K562 (cell line): ENCODE measurements around the gene REG3G. TPM values are rescaled to one million over a fixed set of nuclear protein-coding genes. Genes with fewer than 3 reads are reported as not detected.

Experiments
- ATAC-seq: fragments of 200-7000 bp; cut with Tn5 transposase; 3 replicates; pipeline ENCODE4 v1.9.1; 2020; ENCODE audit warnings: moderate library complexity
- BruUV-seq: library from RNA; stranded (reverse); fragments of 400-500 nt; replicated peaks from 2 replicates; lab custom pipeline; 2021; lab: Mats Ljungman, UMichigan
- CTCF ChIA-PET: fragments of 300-600 bp; formaldehyde crosslinking; extraction: SDS; loops from one replicate; lab custom pipeline; 2021; ENCODE audit warnings: low intra/inter-chr PET ratio; lab: Yijun Ruan, JAX
- POLR2A ChIA-PET: fragments of 300-600, 350-650 bp; sonication (Branson Sonifier 250); formaldehyde crosslinking; extraction: SDS; loops from one replicate; lab custom pipeline; 2021; ENCODE audit warnings: antibody characterized with exemption, inconsistent platforms; lab: Yijun Ruan, JAX
- DNase-seq, 4 experiments: peaks; one replicate each; pipeline versions ENCODE4 v3.0.0 to v3.0.0-alpha.2; 2011 to 2018; ENCODE audit warnings: low spot score in 3 of 4, mixed read lengths in 3 of 4; ENCODE audit errors: extremely low read depth in 1 of 4
- FAIRE-seq: peaks from 2 replicates; lab custom pipeline; 2011; peaks lifted over from hg19 to GRCh38; lab: Jason Lieb, UNC
- H2AFZ ChIP-seq: 2 replicates; pipeline ENCODE4 v1.6.0; 2011; ENCODE audit warnings: low read depth, low read length, control low read depth, inconsistent platforms
- H3K27ac ChIP-seq: fragments of 200-600 bp; 3 replicates; pipeline ENCODE4 v1.8.0; 2011; ENCODE audit warnings: low read depth, mild to moderate bottlenecking, control low read depth, inconsistent platforms, low read length, moderate library complexity, mixed read lengths; ENCODE audit errors: extremely low read depth
- H3K27me3 ChIP-seq, 2 experiments: fragments of 300-600 bp in 1 of 2; 2 replicates in 1 of 2; 3 replicates in 1 of 2; pipeline versions ENCODE4 v1.6.0 to v1.8.0; 2011; ENCODE audit warnings: inconsistent platforms in 2 of 2, low read length in 2 of 2, mild to moderate bottlenecking in 1 of 2, mixed read lengths in 1 of 2, moderate library complexity in 1 of 2; ENCODE audit not compliant: control insufficient read depth in 2 of 2, insufficient read depth in 2 of 2
- H3K36me3 ChIP-seq: fragments of 300-600 bp; 3 replicates; pipeline ENCODE4 v1.8.0; 2011; ENCODE audit warnings: mild to moderate bottlenecking, low read length, inconsistent platforms; ENCODE audit not compliant: control insufficient read depth, insufficient read depth
- H3K4me1 ChIP-seq, 2 experiments: fragments of 200-600 bp in 1 of 2; replicated peaks in 1 of 2; 2 replicates in 1 of 2; 3 replicates in 1 of 2; pipeline versions ENCODE4 v1.5.1 to v1.8.0; 2011; ENCODE audit warnings: inconsistent platforms in 2 of 2, low read length in 2 of 2, mild to moderate bottlenecking in 1 of 2, mixed read lengths in 1 of 2, moderate library complexity in 1 of 2; ENCODE audit not compliant: control insufficient read depth in 2 of 2, insufficient read depth in 2 of 2
- H3K4me2 ChIP-seq: 2 replicates; pipeline ENCODE4 v1.6.1; 2011; ENCODE audit warnings: low read length, control low read depth, inconsistent platforms, mixed read lengths; ENCODE audit not compliant: insufficient read depth
- H3K4me3 ChIP-seq: fragments of 200-600 bp; sonication (generic), shearing (Covaris generic); 2 replicates; pipeline ENCODE4 v1.5.1; 2016; ENCODE audit warnings: control low read depth, inconsistent platforms
- H3K79me2 ChIP-seq: fragments of 200-600 bp; 3 replicates; pipeline ENCODE4 v1.8.0; 2011; ENCODE audit warnings: low read length, inconsistent platforms; ENCODE audit not compliant: control insufficient read depth, insufficient read depth
- H3K9ac ChIP-seq, 2 experiments: 2 replicates each; pipeline versions ENCODE4 v1.6.0 to v1.6.1; 2011; ENCODE audit warnings: low read depth in 2 of 2, low read length in 2 of 2, control low read depth in 1 of 2, inconsistent platforms in 1 of 2, mild to moderate bottlenecking in 1 of 2, mixed read lengths in 1 of 2; ENCODE audit not compliant: insufficient read depth in 1 of 2
- H3K9me1 ChIP-seq: one replicate; pipeline ENCODE4 v1.6.0; 2011; ENCODE audit warnings: inconsistent platforms, mild to moderate bottlenecking, low read length, moderate library complexity; ENCODE audit not compliant: control insufficient read depth, insufficient read depth
- H3K9me3 ChIP-seq: replicated peaks from 2 replicates; pipeline ENCODE4 v1.5.1; 2011; ENCODE audit warnings: low read depth, low read length, inconsistent platforms; ENCODE audit not compliant: control insufficient read depth, insufficient read depth
- H4K20me1 ChIP-seq: replicated peaks from 2 replicates; pipeline ENCODE4 v1.6.1; 2011; ENCODE audit warnings: low read length, inconsistent platforms, mixed read lengths; ENCODE audit not compliant: control insufficient read depth, insufficient read depth
- CBFA2T2 ChIP-seq: fragments of 450-650 bp; conservative IDR thresholded peaks from 2 replicates; pipeline ENCODE4 v1.6.1; 2017; ENCODE audit warnings: mild to moderate bottlenecking
- DDX20 ChIP-seq: fragments of 450-650 bp; IDR thresholded peaks from 2 replicates; pipeline ENCODE4 v1.6.1; 2016; ENCODE audit warnings: missing genetic modification characterization, low read depth, mild to moderate bottlenecking, missing compliant biosample characterization, moderate library complexity
- ETS2 ChIP-seq: IDR thresholded peaks from 2 replicates; pipeline ENCODE4 v1.6.1; 2016; ENCODE audit warnings: borderline replicate concordance, missing genetic modification characterization, mild to moderate bottlenecking, moderate library complexity, missing compliant biosample characterization; ENCODE audit not compliant: poor library complexity, severe bottlenecking
- MBD2 ChIP-seq: sonication (generic); IDR thresholded peaks from 2 replicates; pipeline ENCODE4 v1.6.1; 2016; ENCODE audit warnings: low read depth, borderline replicate concordance
- NCOR1 ChIP-seq: fragments of 450-650 bp; IDR thresholded peaks from 2 replicates; pipeline ENCODE4 v1.6.1; 2016; ENCODE audit warnings: mild to moderate bottlenecking, moderate library complexity
- NR3C1 ChIP-seq: sonication (generic); formaldehyde crosslinking; IDR thresholded peaks from 2 replicates; pipeline ENCODE4 v1.8.1; 2022; ENCODE audit warnings: missing genetic modification reagents
- RFX5 ChIP-seq: IDR thresholded peaks from 2 replicates; pipeline ENCODE4 v1.6.1; 2011; ENCODE audit warnings: low read depth, mild to moderate bottlenecking, improper control_type of control experiment, low read length
- SNIP1 ChIP-seq: fragments of 450-650 bp; IDR thresholded peaks from 2 replicates; pipeline ENCODE4 v1.7.1; 2017; ENCODE audit warnings: low read depth, mild to moderate bottlenecking
- ZNF263 ChIP-seq: sonication (generic); formaldehyde crosslinking; IDR thresholded peaks from 2 replicates; pipeline ENCODE4 v1.8.0; 2022; ENCODE audit warnings: mild to moderate bottlenecking, missing genetic modification reagents, borderline replicate concordance
- WGBS: fragments of 100-300 bp; shearing (Covaris generic); methylation state at CpG from one replicate; pipeline ENCODE4 v1.1.6; 2016; ENCODE audit warnings: low coverage, mixed read lengths; ENCODE audit not compliant: insufficient coverage; ENCODE audit errors: missing lambda C conversion rate; 5-methylcytosine and 5-hydroxymethylcytosine counted together
- in situ Hi-C: fragments of 300-500 bp; cut with MboI; formaldehyde crosslinking; loops from 4 replicates; pipeline ENCODE4 v1.15.0; 2018; ENCODE audit warnings: inconsistent platforms, mixed read lengths
- intact Hi-C: fragments of 100-400 bp; cut with micrococcal nuclease; formaldehyde crosslinking; loops from 2 replicates; pipeline ENCODE4 v1.14.2; 2022
- polyA plus RNA-seq, 8 experiments: library from polyadenylated mRNA; depleted of rRNA in 4 of 8; stranded (reverse) in 5 of 8; unstranded in 3 of 8; fragments of >200 nt; fragmentation: Nextera tagmentation in 2 of 8; fragmentation: Illumina TruSeq in 1 of 8; extraction: Ambion mirVana in 2 of 8; extraction: Trizol in 1 of 8; gene quantifications; 2 replicates each; pipeline versions ENCODE4 v1.2.1 to v1.2.3, GENCODE V29; 2011 to 2014; ENCODE audit warnings: inconsistent platforms in 1 of 8, missing spikeins in 1 of 8
- total RNA-seq, 7 experiments: library from RNA; depleted of rRNA in 6 of 7; stranded (reverse); fragments of >200 nt in 6 of 7; fragmentation: Illumina TruSeq in 2 of 7; extraction: Trizol in 2 of 7; gene quantifications; 2 replicates each; pipeline versions ENCODE4 v1.2.1 to v1.2.3, GENCODE V29; 2011 to 2021; ENCODE audit warnings: low replicate concordance in 1 of 7
- TF ChIP-seq, protein P1 (sequence below), 2 experiments: fragments of 200-800 bp in 1 of 2; sonication (Bioruptor generic) in 1 of 2; sonication (generic) in 1 of 2; formaldehyde crosslinking in 1 of 2; IDR thresholded peaks in 1 of 2; conservative IDR thresholded peaks in 1 of 2; 2 replicates each; pipeline versions ENCODE4 v1.5.0 to v1.6.1; 2016 to 2020; ENCODE audit warnings: missing compliant biosample characterization in 1 of 2, missing genetic modification characterization in 1 of 2, missing genetic modification reagents in 1 of 2
- TF ChIP-seq, protein P2 (sequence below): fragments of 250-450 bp; sonication (Bioruptor Pico); IDR thresholded peaks from 2 replicates; pipeline ENCODE4 v1.8.0; 2022; ENCODE audit warnings: moderate library complexity, mild to moderate bottlenecking, inconsistent platforms
- TF ChIP-seq, protein P3 (sequence below): fragments of 450-650 bp; formaldehyde crosslinking; IDR thresholded peaks from 2 replicates; pipeline ENCODE4 v1.4.0; 2020; ENCODE audit warnings: mild to moderate bottlenecking

The REG3G gene
- total and polyA plus RNA-seq, 9 of the 15 experiments (the other 6 are each of a cell fraction or from before 2014, with no cell fraction given): not detected

DNA sequence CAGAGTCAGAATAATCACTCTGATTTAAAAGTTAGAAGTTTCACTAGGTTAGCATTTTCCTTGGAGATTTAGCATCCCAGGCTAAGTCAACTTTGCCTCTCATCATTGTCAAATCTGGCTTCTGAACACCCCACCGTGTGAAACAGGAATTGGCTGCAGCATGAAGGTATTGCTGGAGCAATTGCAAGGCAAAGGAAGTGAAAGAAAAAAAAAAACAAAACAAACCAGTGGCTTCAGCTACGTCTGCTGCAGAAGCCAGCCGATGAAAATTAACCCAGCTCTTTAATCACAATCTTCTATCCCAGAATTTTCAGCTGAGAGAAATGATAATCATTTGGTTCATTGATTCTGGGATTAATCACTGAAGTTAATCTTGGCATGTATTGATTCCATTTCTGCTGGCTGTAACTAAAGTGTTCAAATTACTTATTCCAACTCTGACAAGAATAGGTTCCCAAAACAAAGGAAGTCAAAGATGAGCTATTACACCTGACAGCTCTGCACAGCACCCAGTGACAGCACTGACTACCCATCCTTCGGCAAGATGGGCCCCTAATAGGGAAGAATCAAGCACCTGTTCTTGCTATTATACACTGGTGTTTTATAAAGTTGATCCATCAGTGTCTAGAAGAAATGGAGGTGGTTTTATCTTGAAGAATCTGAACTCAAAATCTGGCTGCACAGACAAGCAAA is 42.7 kb upstream of the REG3G start:
- no TSS peak for BruUV-seq
- Histone ChIP-seq H3K9ac (no peak overlapping the region), H3K4me3 (no peak overlapping the region), H3K36me3 (no peaks in the 10 kb centered on the region), H3K27me3 (no peaks in the 10 kb centered on the region), H4K20me1 (no peaks in the 10 kb centered on the region), H2AFZ (no peak overlapping the region), H3K9me3 (no peaks in the 10 kb centered on the region), H3K9me1 (no peaks in the 10 kb centered on the region), H3K27ac (no peak overlapping the region), H3K4me2 (no peak overlapping the region), H3K4me1 (no peaks in the 10 kb centered on the region), H3K79me2 (no peaks in the 10 kb centered on the region)
- DNase-seq (no peak), FAIRE-seq (no peak), ATAC-seq (no peak)
- ChIA-PET CTCF (no interaction called here), POLR2A (no interaction called here)
- 0% methylated on average over 4 of the region's 4 CpGs for WGBS
- TF ChIP-seq MBD2 (no peak), ZNF263 (CRISPR knock-in tag) (no peak), ETS2 (tag) (no peak), SNIP1 (no peak), NR3C1 (CRISPR knock-in tag) (no peak)
- intact Hi-C loops: no loop called here
- in situ Hi-C loops: no loop called here

DNA sequence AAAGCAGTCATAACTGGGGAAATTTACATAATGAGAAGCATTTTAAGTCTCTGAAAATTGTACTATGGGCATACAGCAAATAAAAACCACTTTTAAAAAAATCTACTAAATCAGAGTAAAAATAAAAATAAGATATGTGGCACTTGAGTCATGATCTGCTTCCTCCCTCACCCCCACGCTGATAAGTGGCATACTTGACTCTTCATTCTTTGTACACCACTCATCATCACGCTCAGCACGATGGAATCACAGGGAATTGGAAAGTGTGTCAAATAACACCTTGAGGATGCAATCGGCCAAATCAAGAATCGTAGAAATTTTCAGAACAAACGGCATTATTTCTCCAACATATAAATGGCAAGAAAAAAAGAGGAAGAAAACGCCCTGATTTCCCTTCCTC is 41.1 kb upstream of the REG3G start:
- DNase-seq: no peak
- 1% methylated on average over 7 of the region's 7 CpGs for WGBS
- H3K4me1 ChIP-seq: no peaks in the 10 kb centered on the region
- no peaks in the 10 kb centered on the region for H4K20me1 ChIP-seq
- H3K9ac ChIP-seq: no peak overlapping the region
- H3K9me3 ChIP-seq: no peaks in the 10 kb centered on the region
- FAIRE-seq: no peak
- no peaks in the 10 kb centered on the region for H3K9me1 ChIP-seq
- CTCF ChIA-PET: no interaction called here
- H3K4me2 ChIP-seq: no peak overlapping the region
- ATAC-seq: no peak
- in situ Hi-C loops: no loop called here
- H3K79me2 ChIP-seq: no peaks in the 10 kb centered on the region
- BruUV-seq: no TSS peak
- intact Hi-C loops: no loop called here
- H3K27me3 ChIP-seq: no peaks in the 10 kb centered on the region
- H3K27ac ChIP-seq: no peak overlapping the region
- no peak overlapping the region for H3K4me3 ChIP-seq
- POLR2A ChIA-PET: no interaction called here
- no peaks in the 10 kb centered on the region for H3K36me3 ChIP-seq
- H2AFZ ChIP-seq: no peak overlapping the region
- TF ChIP-seq CBFA2T2 (no peak), RFX5 (no peak), NCOR1 (no peak), DDX20 (no peak)
- TF ChIP-seq, protein P1, sequence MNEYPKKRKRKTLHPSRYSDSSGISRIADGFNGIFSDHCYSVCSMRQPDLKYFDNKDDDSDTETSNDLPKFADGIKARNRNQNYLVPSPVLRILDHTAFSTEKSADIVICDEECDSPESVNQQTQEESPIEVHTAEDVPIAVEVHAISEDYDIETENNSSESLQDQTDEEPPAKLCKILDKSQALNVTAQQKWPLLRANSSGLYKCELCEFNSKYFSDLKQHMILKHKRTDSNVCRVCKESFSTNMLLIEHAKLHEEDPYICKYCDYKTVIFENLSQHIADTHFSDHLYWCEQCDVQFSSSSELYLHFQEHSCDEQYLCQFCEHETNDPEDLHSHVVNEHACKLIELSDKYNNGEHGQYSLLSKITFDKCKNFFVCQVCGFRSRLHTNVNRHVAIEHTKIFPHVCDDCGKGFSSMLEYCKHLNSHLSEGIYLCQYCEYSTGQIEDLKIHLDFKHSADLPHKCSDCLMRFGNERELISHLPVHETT (CRISPR knock-in tag; conservative IDR thresholded peaks at IDR 0.05 in 1 of 2, IDR thresholded peaks at IDR 0.05 in 1 of 2): no peak
- TF ChIP-seq, protein P2, sequence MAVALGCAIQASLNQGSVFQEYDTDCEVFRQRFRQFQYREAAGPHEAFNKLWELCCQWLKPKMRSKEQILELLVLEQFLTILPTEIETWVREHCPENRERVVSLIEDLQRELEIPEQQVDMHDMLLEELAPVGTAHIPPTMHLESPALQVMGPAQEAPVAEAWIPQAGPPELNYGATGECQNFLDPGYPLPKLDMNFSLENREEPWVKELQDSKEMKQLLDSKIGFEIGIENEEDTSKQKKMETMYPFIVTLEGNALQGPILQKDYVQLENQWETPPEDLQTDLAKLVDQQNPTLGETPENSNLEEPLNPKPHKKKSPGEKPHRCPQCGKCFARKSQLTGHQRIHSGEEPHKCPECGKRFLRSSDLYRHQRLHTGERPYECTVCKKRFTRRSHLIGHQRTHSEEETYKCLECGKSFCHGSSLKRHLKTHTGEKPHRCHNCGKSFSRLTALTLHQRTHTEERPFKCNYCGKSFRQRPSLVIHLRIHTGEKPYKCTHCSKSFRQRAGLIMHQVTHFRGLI (CRISPR knock-in tag): no peak
- TF ChIP-seq, protein P3, sequence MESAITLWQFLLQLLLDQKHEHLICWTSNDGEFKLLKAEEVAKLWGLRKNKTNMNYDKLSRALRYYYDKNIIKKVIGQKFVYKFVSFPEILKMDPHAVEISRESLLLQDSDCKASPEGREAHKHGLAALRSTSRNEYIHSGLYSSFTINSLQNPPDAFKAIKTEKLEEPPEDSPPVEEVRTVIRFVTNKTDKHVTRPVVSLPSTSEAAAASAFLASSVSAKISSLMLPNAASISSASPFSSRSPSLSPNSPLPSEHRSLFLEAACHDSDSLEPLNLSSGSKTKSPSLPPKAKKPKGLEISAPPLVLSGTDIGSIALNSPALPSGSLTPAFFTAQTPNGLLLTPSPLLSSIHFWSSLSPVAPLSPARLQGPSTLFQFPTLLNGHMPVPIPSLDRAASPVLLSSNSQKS: no peak
